Natural killer cell treated with Interleukin-12 subunit alpha and Interleukin-12 subunit beta and Interleukin-15 and Interleukin-18, amount 100 ng/mL, for 72 hours (primary cell): ENCODE data around the gene RASSF8. TPM values are rescaled to one million over a fixed set of nuclear protein-coding genes. Genes with fewer than 3 reads are reported as not detected.

Source experiments
- ATAC-seq, 2 donors: fragments of 150-1000 bp; cut with Tn5 transposase in 1 of 2; sonication (Bioruptor Pico), chemical (Tn5 transposase) in 1 of 2; 2 replicates each; pipeline ENCODE4 v1.10.0; 2021
- DNase-seq: peaks from one replicate; pipeline ENCODE4 v3.0.0; 2022; ENCODE audit warnings: low spot score
- H3K27ac Mint-ChIP-seq, 2 donors: 1 replicate in 1 of 2; 2 replicates in 1 of 2; pipeline ENCODE4 v1.8.0; 2022; ENCODE audit warnings: mixed read lengths in 2 of 2, mild to moderate bottlenecking in 1 of 2, moderate library complexity in 1 of 2
- H3K27me3 Mint-ChIP-seq, 2 donors: 1 replicate in 1 of 2; 2 replicates in 1 of 2; pipeline ENCODE4 v1.8.0; 2022; ENCODE audit warnings: mixed read lengths in 2 of 2
- H3K36me3 Mint-ChIP-seq: one replicate; pipeline ENCODE4 v1.8.0; 2022; ENCODE audit warnings: mixed read lengths
- H3K4me1 Mint-ChIP-seq, 2 donors: 1 replicate in 1 of 2; 2 replicates in 1 of 2; pipeline ENCODE4 v1.8.0; 2022; ENCODE audit warnings: low read depth in 2 of 2, mixed read lengths in 2 of 2, mild to moderate bottlenecking in 1 of 2
- H3K4me3 Mint-ChIP-seq: one replicate; pipeline ENCODE4 v1.8.0; 2022; ENCODE audit warnings: mixed read lengths
- H3K9me3 Mint-ChIP-seq: 2 replicates; pipeline ENCODE4 v1.8.0; 2022; ENCODE audit warnings: mixed read lengths
- total RNA-seq, 2 donors: library from RNA; stranded (reverse); gene quantifications; one replicate each; pipeline ENCODE4 v1.2.3, GENCODE V29; 2022

Gene RASSF8
- total RNA-seq, 2 donors from 2014 or later: 3.5 to 5.7 TPM

DNA sequence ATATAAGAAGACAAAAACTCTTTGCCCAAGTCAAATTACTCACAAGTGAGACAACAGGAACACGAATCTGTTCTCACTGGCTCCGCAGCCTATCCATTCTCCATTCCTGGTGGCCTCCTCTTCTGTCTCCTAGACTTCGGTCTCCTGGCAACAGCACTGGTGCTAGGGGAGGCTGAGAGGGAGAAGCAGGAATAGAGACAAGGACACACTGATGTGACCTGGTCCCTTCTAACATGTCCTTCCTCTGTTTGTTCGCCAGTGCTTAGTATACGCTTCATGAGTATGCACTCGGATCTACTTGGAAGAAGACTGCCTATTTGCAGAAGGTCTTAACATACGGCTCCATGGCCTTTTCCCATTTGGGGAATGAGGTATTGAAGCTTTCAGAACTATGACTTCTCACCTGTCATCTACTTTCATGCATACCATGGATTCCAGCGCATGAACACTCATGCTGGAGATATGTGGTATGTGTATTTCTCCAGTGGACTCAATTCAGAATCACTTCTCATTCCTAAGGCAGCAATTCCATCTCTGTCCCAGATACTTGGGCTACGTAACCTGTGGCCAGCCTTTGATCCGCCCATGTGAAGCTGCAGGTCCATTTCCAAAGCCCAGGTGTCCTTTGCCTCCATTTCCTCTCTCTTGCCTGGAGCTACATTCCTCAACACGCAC is 132.5 kb downstream of the RASSF8 start:
- DNase-seq: no peak
- Mint-ChIP-seq H3K27me3 (peaks cover 2 to 31% of the 10 kb centered on the region in 2 donors), H3K4me1 (no peaks in the 10 kb centered on the region), H3K9me3 (no peaks in the 10 kb centered on the region), H3K27ac (no peak overlapping the region), H3K4me3 (no peak overlapping the region), H3K36me3 (no peaks in the 10 kb centered on the region)
- no peak for ATAC-seq

GRCh38 chr12:26091822-26092221 is 133.3 kb downstream of the RASSF8 start:
- no peak for ATAC-seq
- Mint-ChIP-seq H3K27ac (no peak overlapping the region), H3K36me3 (no peaks in the 10 kb centered on the region), H3K27me3 (peaks cover 2 to 31% of the 10 kb centered on the region in 2 donors), H3K4me1 (no peaks in the 10 kb centered on the region), H3K9me3 (no peaks in the 10 kb centered on the region), H3K4me3 (no peak overlapping the region)
- no peak for DNase-seq

- Mint-ChIP-seq H3K27ac (no peak overlapping the region), H3K4me3 (no peak overlapping the region), H3K27me3 (peaks cover 4 to 31% of the 10 kb centered on the region in 2 donors), H3K36me3 (no peaks in the 10 kb centered on the region), H3K9me3 (no peaks in the 10 kb centered on the region), H3K4me1 (no peaks in the 10 kb centered on the region)
- DNase-seq: no peak
- no peak for ATAC-seq
Observed at GRCh38 chr12:26092346-26093105, 134.0 kb downstream of the RASSF8 start.

- H3K27me3 Mint-ChIP-seq: peaks cover 9 to 30% of the 10 kb centered on the region in 2 donors
Observed at GRCh38 chr12:26095186-26095585, 136.7 kb downstream of the RASSF8 start.

DNA sequence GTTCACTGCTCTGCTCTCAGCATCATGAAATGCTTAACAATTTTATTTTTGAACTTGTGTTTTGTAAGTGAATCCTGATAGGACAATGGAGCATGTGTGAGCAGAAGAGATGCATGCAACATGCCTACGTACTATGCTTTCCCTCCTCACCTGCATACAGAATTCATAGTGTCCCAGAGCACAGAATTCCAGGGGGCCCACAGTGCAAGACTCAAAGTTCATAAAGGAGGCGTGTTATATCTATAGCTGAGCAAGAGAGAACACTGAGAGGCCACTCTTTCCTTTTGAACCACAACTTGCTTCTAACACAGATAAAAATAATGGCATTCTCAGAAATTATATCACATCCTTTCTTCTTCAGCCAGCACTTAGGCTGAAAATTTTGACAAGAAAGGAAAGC is 137.6 kb downstream of the RASSF8 start:
- no peak for ATAC-seq

More at GRCh38 chr12:26095186-26095585, 136.7 kb downstream of the RASSF8 start:
- no peaks in the 10 kb centered on the region for H3K4me1 Mint-ChIP-seq
- H3K27ac Mint-ChIP-seq: no peak overlapping the region
- no peaks in the 10 kb centered on the region for H3K9me3 Mint-ChIP-seq
- ATAC-seq (no peak), DNase-seq (no peak)
- H3K4me3 Mint-ChIP-seq: no peak overlapping the region
- H3K36me3 Mint-ChIP-seq: no peaks in the 10 kb centered on the region

DNA sequence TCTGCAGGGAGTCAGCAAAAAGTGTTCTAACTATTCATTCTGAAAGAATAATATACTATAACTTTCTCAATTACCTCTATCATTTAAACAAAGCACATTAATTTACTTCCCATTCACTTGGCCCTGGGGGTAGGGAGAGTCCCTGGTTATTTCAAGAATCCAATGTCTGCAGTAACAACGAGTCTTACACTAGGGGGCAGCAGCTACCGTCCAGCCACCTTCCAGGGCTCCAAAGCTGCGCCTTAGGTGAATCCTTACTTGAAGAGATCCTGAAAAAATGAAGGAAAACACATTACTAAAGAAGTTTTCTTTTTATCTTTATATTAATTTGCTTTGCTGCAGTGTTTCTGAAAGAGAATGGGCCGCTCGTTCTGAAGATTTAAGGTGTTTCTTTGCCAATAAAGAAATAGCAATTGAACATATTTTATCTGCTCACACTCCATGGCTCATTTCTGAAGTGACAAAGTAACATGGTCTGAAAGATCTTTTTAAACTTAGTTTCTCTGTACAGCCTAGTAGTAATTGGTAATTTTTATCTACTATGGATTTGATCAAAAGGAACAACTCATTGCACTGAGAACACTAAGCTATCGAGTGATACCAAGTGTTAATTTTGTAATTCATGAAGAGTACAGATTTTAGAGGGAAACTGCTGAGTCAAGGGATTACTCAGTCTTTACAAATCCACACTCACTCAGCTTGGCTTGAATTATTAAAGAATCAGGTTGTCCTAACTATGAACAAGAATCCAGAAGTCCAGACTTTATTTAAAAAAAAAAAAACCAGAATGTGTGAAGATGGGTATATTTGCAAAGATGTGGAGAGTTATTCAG is 138.8 kb downstream of the RASSF8 start:
- no peak overlapping the region for H3K4me3 Mint-ChIP-seq
- DNase-seq (peak; percentile 65), ATAC-seq (peak; percentile 78 to 89)
- H3K4me1 Mint-ChIP-seq: no peaks in the 10 kb centered on the region
- no peaks in the 10 kb centered on the region for H3K9me3 Mint-ChIP-seq
- no peaks in the 10 kb centered on the region for H3K36me3 Mint-ChIP-seq
- H3K27me3 Mint-ChIP-seq: peaks cover 9 to 23% of the 10 kb centered on the region in 2 donors
- no peak overlapping the region for H3K27ac Mint-ChIP-seq

More for the DNA sequence above, 137.6 kb downstream of the RASSF8 start:
- DNase-seq: no peak
- no peaks in the 10 kb centered on the region for H3K9me3 Mint-ChIP-seq
- H3K4me3 Mint-ChIP-seq: no peak overlapping the region
- H3K27ac Mint-ChIP-seq: no peak overlapping the region
- H3K36me3 Mint-ChIP-seq: no peaks in the 10 kb centered on the region
- no peaks in the 10 kb centered on the region for H3K4me1 Mint-ChIP-seq
- H3K27me3 Mint-ChIP-seq: peaks cover 9 to 30% of the 10 kb centered on the region in 2 donors

- no peak overlapping the region for H3K27ac Mint-ChIP-seq
- no peak overlapping the region for H3K4me3 Mint-ChIP-seq
- DNase-seq (no peak), ATAC-seq (no peak)
- no peaks in the 10 kb centered on the region for H3K4me1 Mint-ChIP-seq
- H3K9me3 Mint-ChIP-seq: no peaks in the 10 kb centered on the region
- H3K36me3 Mint-ChIP-seq: no peaks in the 10 kb centered on the region
- peaks cover 11 to 16% of the 10 kb centered on the region in 2 donors for H3K27me3 Mint-ChIP-seq
Observed at GRCh38 chr12:26100666-26101349, 142.3 kb downstream of the RASSF8 start.

GRCh38 chr12:26101350-26101734 is 142.9 kb downstream of the RASSF8 start:
- H3K4me3 Mint-ChIP-seq: no peak overlapping the region
- H3K27ac Mint-ChIP-seq: no peak overlapping the region
- peaks cover 11 to 16% of the 10 kb centered on the region in 2 donors for H3K27me3 Mint-ChIP-seq
- H3K36me3 Mint-ChIP-seq: no peaks in the 10 kb centered on the region
- no peak for DNase-seq
- no peaks in the 10 kb centered on the region for H3K4me1 Mint-ChIP-seq
- ATAC-seq: no peak
- H3K9me3 Mint-ChIP-seq: no peaks in the 10 kb centered on the region

GRCh38 chr12:26101763-26102162 is 143.3 kb downstream of the RASSF8 start:
- H3K4me3 Mint-ChIP-seq: no peak overlapping the region
- H3K27me3 Mint-ChIP-seq: peaks cover 11 to 16% of the 10 kb centered on the region in 2 donors
- ATAC-seq: no peak
- H3K9me3 Mint-ChIP-seq: no peaks in the 10 kb centered on the region
- H3K4me1 Mint-ChIP-seq: no peaks in the 10 kb centered on the region
- no peak overlapping the region for H3K27ac Mint-ChIP-seq
- DNase-seq: no peak
- H3K36me3 Mint-ChIP-seq: no peaks in the 10 kb centered on the region

DNA sequence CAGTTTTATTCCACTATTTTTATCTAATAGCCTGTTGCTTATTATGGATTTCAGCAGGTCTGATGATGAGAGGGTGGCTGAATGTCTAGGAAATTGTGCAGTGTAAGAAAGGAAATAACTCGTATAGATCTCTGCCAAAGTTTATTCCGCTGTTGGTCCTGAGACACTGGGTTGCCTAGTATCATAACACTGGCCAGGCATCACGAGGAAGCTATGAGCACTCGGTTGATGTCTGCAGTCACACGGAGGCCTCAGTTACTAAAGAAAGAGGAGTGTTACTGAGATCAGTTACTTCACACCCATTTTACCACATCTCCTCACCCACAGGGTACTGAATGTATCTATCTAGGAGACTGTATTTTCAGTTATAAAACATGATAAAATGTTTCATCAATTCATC is 144.5 kb downstream of the RASSF8 start:
- Mint-ChIP-seq H3K4me1 (no peaks in the 10 kb centered on the region), H3K27ac (no peak overlapping the region), H3K4me3 (no peak overlapping the region), H3K9me3 (no peaks in the 10 kb centered on the region), H3K36me3 (no peaks in the 10 kb centered on the region), H3K27me3 (peaks cover 14 to 23% of the 10 kb centered on the region in 2 donors)
- DNase-seq (no peak), ATAC-seq (no peak)

DNA sequence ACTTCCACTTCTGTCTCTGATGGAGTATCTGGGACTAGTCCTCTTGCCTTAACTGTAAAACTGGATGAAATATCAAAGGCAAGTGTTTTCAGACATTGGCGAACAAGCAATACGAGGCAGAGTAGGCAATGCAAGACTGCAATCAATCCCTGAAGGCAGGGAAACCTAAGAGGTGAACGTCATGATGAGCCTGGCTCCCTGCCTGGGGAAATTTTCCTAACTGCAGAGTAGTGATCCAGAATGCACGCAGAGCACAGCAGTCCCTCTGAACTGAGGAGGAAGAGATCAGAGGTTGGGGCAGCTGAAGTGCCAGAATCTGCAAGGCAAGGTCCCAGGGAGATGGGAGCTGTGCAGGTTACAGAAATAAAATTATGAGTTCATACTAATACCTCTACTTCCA is 147.9 kb downstream of the RASSF8 start:
- DNase-seq: no peak
- H3K9me3 Mint-ChIP-seq: no peaks in the 10 kb centered on the region
- H3K27ac Mint-ChIP-seq: no peak overlapping the region
- no peak overlapping the region for H3K4me3 Mint-ChIP-seq
- no peaks in the 10 kb centered on the region for H3K4me1 Mint-ChIP-seq
- ATAC-seq: no peak
- peaks cover 19 to 44% of the 10 kb centered on the region in 2 donors for H3K27me3 Mint-ChIP-seq
- H3K36me3 Mint-ChIP-seq: no peaks in the 10 kb centered on the region

GRCh38 chr12:26108915-26109314 is 150.4 kb downstream of the RASSF8 start:
- H3K27me3 Mint-ChIP-seq: peaks cover 27 to 65% of the 10 kb centered on the region in 2 donors
- no peak overlapping the region for H3K4me3 Mint-ChIP-seq
- peaks cover 6 to 10% of the 10 kb centered on the region in 2 donors for H3K4me1 Mint-ChIP-seq
- H3K9me3 Mint-ChIP-seq: no peaks in the 10 kb centered on the region
- H3K36me3 Mint-ChIP-seq: no peaks in the 10 kb centered on the region
- H3K27ac Mint-ChIP-seq: no peak overlapping the region
- DNase-seq (no peak), ATAC-seq (no peak)

- DNase-seq: no peak
- peaks cover 6 to 10% of the 10 kb centered on the region in 2 donors for H3K4me1 Mint-ChIP-seq
- H3K36me3 Mint-ChIP-seq: no peaks in the 10 kb centered on the region
- peaks cover 27 to 65% of the 10 kb centered on the region in 2 donors for H3K27me3 Mint-ChIP-seq
- ATAC-seq: no peak
- H3K4me3 Mint-ChIP-seq: no peak overlapping the region
- H3K9me3 Mint-ChIP-seq: no peaks in the 10 kb centered on the region
- H3K27ac Mint-ChIP-seq: no peak overlapping the region
Observed at GRCh38 chr12:26109343-26109881, 150.9 kb downstream of the RASSF8 start.
